Measurements from ENCODE around the gene WDR64.

Gene WDR64

GRCh38 chr1:241838897-241839296 lies 186.8 kb downstream of the WDR64 start:
- DNase-seq (ENCODE audit: low read depth), result no peak

GRCh38 chr1:241839369-241839979 lies 187.4 kb downstream of the WDR64 start:
- DNase-seq (ENCODE audit: low read depth), result no peak

GRCh38 chr1:241840164-241840563 lies 188.1 kb downstream of the WDR64 start:
- no peak for DNase-seq (ENCODE audit: low read depth)

GRCh38 chr1:241841691-241842090 lies 189.6 kb downstream of the WDR64 start:
- no peak for DNase-seq (ENCODE audit: low read depth)

- DNase-seq (ENCODE audit: low read depth), result no peak
These were observed 190.5 kb downstream of the WDR64 start for GRCh38 chr1:241842565-241842964.

GRCh38 chr1:241844593-241844992 lies 192.5 kb downstream of the WDR64 start:
- DNase-seq (ENCODE audit: low read depth), result no peak

- DNase-seq (ENCODE audit: low read depth), result no peak
These were observed 194.3 kb downstream of the WDR64 start for GRCh38 chr1:241846375-241846774.

- DNase-seq (ENCODE audit: low read depth), result no peak
These were observed 194.9 kb downstream of the WDR64 start for GRCh38 chr1:241846862-241847539.

- DNase-seq (ENCODE audit: low read depth), result no peak
These were observed 195.4 kb downstream of the WDR64 start for GRCh38 chr1:241847540-241847795.

- peak; percentile 87 for DNase-seq (ENCODE audit: low read depth)
These were observed 196.0 kb downstream of the WDR64 start, which contains the start of gene EXO1 for GRCh38 chr1:241847796-241848685. Gene EXO1, plus strand, starts transcription at chr1:241848204. Its CDS starts 2,222 bp downstream, at chr1:241850426.

GRCh38 chr1:241848686-241849344 lies 196.7 kb downstream of the WDR64 start:
- no peak for DNase-seq (ENCODE audit: low read depth)

- no peak for DNase-seq (ENCODE audit: low read depth)
These were observed 197.2 kb downstream of the WDR64 start for GRCh38 chr1:241849345-241849695.

Measured in fibroblast of the conjunctiva (primary cell).